SU-DHL-6 (cell line): ENCODE results near the gene MYF5.

ENCODE experiments used
- CTCF ChIP-seq: fragments of 200-600 bp; sonication (generic); IDR thresholded peaks from one replicate; pipeline ENCODE4 v1.5.1; 2017; ENCODE audit warnings: antibody characterized with exemption, mild to moderate bottlenecking, low read length, moderate library complexity; ENCODE audit not compliant: insufficient read depth, poor library complexity, severe bottlenecking
- EZH2phosphoT487 ChIP-seq: fragments of 200-600 bp; sonication (generic), shearing (Covaris generic); conservative IDR thresholded peaks from 2 replicates; pipeline ENCODE4 v1.6.1; 2018; ENCODE audit warnings: mild to moderate bottlenecking, antibody characterized with exemption, low read length, moderate library complexity, mixed read lengths

GRCh38 chr12:80708259-80708974, 8.3 kb upstream of the MYF5 start:
- TF ChIP-seq CTCF: no peak
- no peak for TF ChIP-seq EZH2phosphoT487
